ENCODE results near the gene KLHL5. TPM values are rescaled to one million over a fixed set of nuclear protein-coding genes. Genes with fewer than 3 reads are reported as not detected.

KLHL5 gene
- polyA plus RNA-seq, 3 donors, result 16.7 to 32.2 (median 23.3) TPM

GRCh38 chr4:39146211-39146610, 84.2 kb downstream of the KLHL5 start:
- H3K27ac ChIP-seq (ENCODE audit: low read depth in 1 of 2, low read length in 2 of 2), result no peak overlapping the region
- no peak overlapping the region for H3K9ac ChIP-seq (ENCODE audit: insufficient read depth, low read length, poor library complexity, severe bottlenecking)
- H3K79me2 ChIP-seq (ENCODE audit: insufficient read depth, low read length), result no peaks in the 10 kb centered on the region
- H3K9me3 ChIP-seq (replicated peaks in 1 of 2; ENCODE audit: control insufficient read depth in 1 of 2, insufficient read depth in 1 of 2, low read length in 2 of 2), result no peaks in the 10 kb centered on the region
- no peak overlapping the region for H3K4me3 ChIP-seq (replicated peaks in 1 of 3; ENCODE audit: low read depth in 2 of 3, low read length in 3 of 3)
- no peak overlapping the region for H2AFZ ChIP-seq (ENCODE audit: insufficient read depth, low read depth, low read length, poor library complexity, severe bottlenecking)
- no peak overlapping the region for H3K4me3 Mint-ChIP-seq
- H3K36me3 ChIP-seq (replicated peaks in 1 of 2; ENCODE audit: control insufficient read depth in 1 of 2, insufficient read depth in 2 of 2, low read length in 2 of 2), result no peaks in the 10 kb centered on the region
- no peak for DNase-seq
- H3K27me3 ChIP-seq (ENCODE audit: control insufficient read depth in 2 of 2, insufficient read depth in 2 of 2, low read length in 2 of 2), result no peaks in the 10 kb centered on the region
- no peaks in the 10 kb centered on the region for H3K9me3 Mint-ChIP-seq
- H3K4me1 Mint-ChIP-seq, result peaks cover 14% of the 10 kb centered on the region
- peaks cover 0 to 1% (median 0%) of the 10 kb centered on the region in 3 donors for H3K27me3 Mint-ChIP-seq (ENCODE audit: low read depth in 3 of 3)
- intact Hi-C loops (cut with micrococcal nuclease), result no loop called here
- peak overlapping the region in 1 of 7 donors; percentile 61 for H3K27ac Mint-ChIP-seq
- TF ChIP-seq CTCF (IDR thresholded peaks at IDR 0.05), result no peak
- H3K36me3 Mint-ChIP-seq, result no peaks in the 10 kb centered on the region
- H3K4me2 ChIP-seq (replicated peaks; ENCODE audit: extremely low read depth, low read length, poor library complexity, severe bottlenecking), result no peak overlapping the region
- H4K20me1 ChIP-seq (ENCODE audit: insufficient read depth, low read length), result no peaks in the 10 kb centered on the region
- WGBS (ENCODE audit: insufficient coverage), result no CpG with 5 or more reads among the region's 1 CpG
- H3K4me1 ChIP-seq (ENCODE audit: control insufficient read depth in 1 of 2, insufficient read depth in 2 of 2, low read length in 2 of 2), result peaks cover 9% of the 10 kb centered on the region in 2 donors

GRCh38 chr4:39154009-39154408, 92.0 kb downstream of the KLHL5 start:
- Histone ChIP-seq H3K27me3 (ENCODE audit: control insufficient read depth in 2 of 2, insufficient read depth in 2 of 2, low read length in 2 of 2) (no peaks in the 10 kb centered on the region), H3K9me3 (replicated peaks in 1 of 2; ENCODE audit: control insufficient read depth in 1 of 2, insufficient read depth in 1 of 2, low read length in 2 of 2) (no peaks in the 10 kb centered on the region), H3K9ac (ENCODE audit: insufficient read depth, low read length, poor library complexity, severe bottlenecking) (no peak overlapping the region), H2AFZ (ENCODE audit: insufficient read depth, low read depth, low read length, poor library complexity, severe bottlenecking) (no peak overlapping the region), H3K4me1 (ENCODE audit: control insufficient read depth in 1 of 2, insufficient read depth in 2 of 2, low read length in 2 of 2) (peaks cover 12 to 15% of the 10 kb centered on the region in 2 donors), H3K36me3 (replicated peaks in 1 of 2; ENCODE audit: control insufficient read depth in 1 of 2, insufficient read depth in 2 of 2, low read length in 2 of 2) (no peaks in the 10 kb centered on the region), H3K27ac (ENCODE audit: low read depth in 1 of 2, low read length in 2 of 2) (no peak overlapping the region), H3K4me3 (replicated peaks in 1 of 3; ENCODE audit: low read depth in 2 of 3, low read length in 3 of 3) (no peak overlapping the region), H3K4me2 (replicated peaks; ENCODE audit: extremely low read depth, low read length, poor library complexity, severe bottlenecking) (no peak overlapping the region), H4K20me1 (ENCODE audit: insufficient read depth, low read length) (no peaks in the 10 kb centered on the region), H3K79me2 (ENCODE audit: insufficient read depth, low read length) (no peaks in the 10 kb centered on the region)
- Mint-ChIP-seq H3K4me3 (no peak overlapping the region), H3K27me3 (ENCODE audit: low read depth in 3 of 3) (peaks cover 0 to 3% (median 0%) of the 10 kb centered on the region in 3 donors), H3K9me3 (no peaks in the 10 kb centered on the region), H3K36me3 (no peaks in the 10 kb centered on the region), H3K4me1 (peaks cover 25% of the 10 kb centered on the region), H3K27ac (peak overlapping the region in 1 of 7 donors; percentile 6)
- TF ChIP-seq CTCF (IDR thresholded peaks at IDR 0.05), result no peak
- DNase-seq, result no peak
- intact Hi-C loops (cut with micrococcal nuclease), result no loop called here
- no CpG with 5 or more reads among the region's 4 CpGs for WGBS (ENCODE audit: insufficient coverage)

All from CD14-positive monocyte (primary cell).